ENCODE results near the gene MXD4.

GRCh38 chr4:2304877-2305561 is 43.1 kb upstream of the MXD4 start:
- TF ChIP-seq, protein P1, sequence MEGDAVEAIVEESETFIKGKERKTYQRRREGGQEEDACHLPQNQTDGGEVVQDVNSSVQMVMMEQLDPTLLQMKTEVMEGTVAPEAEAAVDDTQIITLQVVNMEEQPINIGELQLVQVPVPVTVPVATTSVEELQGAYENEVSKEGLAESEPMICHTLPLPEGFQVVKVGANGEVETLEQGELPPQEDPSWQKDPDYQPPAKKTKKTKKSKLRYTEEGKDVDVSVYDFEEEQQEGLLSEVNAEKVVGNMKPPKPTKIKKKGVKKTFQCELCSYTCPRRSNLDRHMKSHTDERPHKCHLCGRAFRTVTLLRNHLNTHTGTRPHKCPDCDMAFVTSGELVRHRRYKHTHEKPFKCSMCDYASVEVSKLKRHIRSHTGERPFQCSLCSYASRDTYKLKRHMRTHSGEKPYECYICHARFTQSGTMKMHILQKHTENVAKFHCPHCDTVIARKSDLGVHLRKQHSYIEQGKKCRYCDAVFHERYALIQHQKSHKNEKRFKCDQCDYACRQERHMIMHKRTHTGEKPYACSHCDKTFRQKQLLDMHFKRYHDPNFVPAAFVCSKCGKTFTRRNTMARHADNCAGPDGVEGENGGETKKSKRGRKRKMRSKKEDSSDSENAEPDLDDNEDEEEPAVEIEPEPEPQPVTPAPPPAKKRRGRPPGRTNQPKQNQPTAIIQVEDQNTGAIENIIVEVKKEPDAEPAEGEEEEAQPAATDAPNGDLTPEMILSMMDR (IDR thresholded peaks at IDR 0.05), result no peak
- TF ChIP-seq POLR2AphosphoS5 (IDR thresholded peaks at IDR 0.05) (no peak), POLR2A (IDR thresholded peaks at IDR 0.05) (no peak)
